CD4-positive, CD25-positive, alpha-beta regulatory T cell (primary cell): ENCODE measurements around the gene KSR1. TPM values are rescaled to one million over a fixed set of nuclear protein-coding genes. Genes with fewer than 3 reads are reported as not detected.

Experiments used
- ATAC-seq, 2 donors: fragments of 150-1000 bp; cut with Tn5 transposase; one replicate each; pipeline ENCODE4 v1.10.0; 2021; ENCODE audit warnings: low read depth in 2 of 2, moderate number of reproducible peaks in 2 of 2, moderate library complexity in 1 of 2
- DNase-seq, 3 donors: peaks; one replicate each; pipeline versions ENCODE4 v3.0.0 to v3.0.0-alpha.2; 2012 to 2022; ENCODE audit warnings: mixed read lengths in 1 of 3
- H3K27ac ChIP-seq: one replicate; pipeline ENCODE4 v1.7.0; 2013; ENCODE audit warnings: mild to moderate bottlenecking, low read length; ENCODE audit not compliant: insufficient read depth, poor library complexity, severe bottlenecking
- H3K27me3 ChIP-seq: one replicate; pipeline ENCODE4 v1.7.0; 2013; ENCODE audit warnings: low read length; ENCODE audit not compliant: control insufficient read depth, insufficient read depth
- H3K36me3 ChIP-seq: one replicate; pipeline ENCODE4 v1.7.0; 2013; ENCODE audit warnings: mild to moderate bottlenecking, low read length, moderate library complexity; ENCODE audit not compliant: control insufficient read depth, insufficient read depth
- H3K4me1 ChIP-seq: 2 replicates; pipeline ENCODE4 v1.7.0; 2013; ENCODE audit warnings: mild to moderate bottlenecking, low read length; ENCODE audit not compliant: insufficient read depth, control insufficient read depth, poor library complexity, severe bottlenecking
- H3K4me3 ChIP-seq: one replicate; pipeline ENCODE4 v1.7.0; 2013; ENCODE audit warnings: low read depth, mild to moderate bottlenecking, low read length, moderate library complexity
- H3K9me3 ChIP-seq, 2 experiments: 1 replicate in 1 of 2; 2 replicates in 1 of 2; pipeline ENCODE4 v1.7.0; 2013; ENCODE audit warnings: low read length in 2 of 2, mild to moderate bottlenecking in 1 of 2, moderate library complexity in 1 of 2; ENCODE audit not compliant: control insufficient read depth in 2 of 2
- H3K27ac Mint-ChIP-seq, 3 donors: one replicate each; pipeline ENCODE4 v1.8.0; 2020 to 2022; ENCODE audit warnings: mild to moderate bottlenecking in 3 of 3, mixed read lengths in 3 of 3, moderate library complexity in 2 of 3
- H3K27me3 Mint-ChIP-seq: one replicate; pipeline ENCODE4 v1.8.0; 2022; ENCODE audit warnings: mild to moderate bottlenecking, mixed read lengths
- H3K36me3 Mint-ChIP-seq: one replicate; pipeline ENCODE4 v1.8.0; 2020; ENCODE audit warnings: mixed read lengths
- H3K4me1 Mint-ChIP-seq, 4 donors: one replicate each; pipeline ENCODE4 v1.8.0; 2020 to 2022; ENCODE audit warnings: mixed read lengths in 4 of 4, mild to moderate bottlenecking in 1 of 4
- H3K4me3 Mint-ChIP-seq, 4 donors: one replicate each; pipeline ENCODE4 v1.8.0; 2020 to 2022; ENCODE audit warnings: mild to moderate bottlenecking in 4 of 4, mixed read lengths in 4 of 4, moderate library complexity in 3 of 4
- H3K9me3 Mint-ChIP-seq, 7 donors: one replicate each; pipeline ENCODE4 v1.8.0; 2020 to 2022; ENCODE audit warnings: mixed read lengths in 7 of 7, mild to moderate bottlenecking in 3 of 7, moderate library complexity in 2 of 7
- polyA plus RNA-seq, 4 donors: library from polyadenylated mRNA; unstranded; fragments of 300-500 nt; fragmentation: Illumina TruSeq; gene quantifications; one replicate each; pipeline ENCODE4 v1.2.3, GENCODE V29; 2021
- total RNA-seq: library from RNA; stranded (reverse); gene quantifications from one replicate; pipeline ENCODE4 v1.2.3, GENCODE V29; 2022

Gene KSR1
- total and polyA plus RNA-seq, 5 donors from 2014 or later, result 1.2 to 69.5 (median 1.7) TPM

GRCh38 chr17:27414694-27415093 is 41.6 kb upstream of the KSR1 start:
- Histone ChIP-seq H3K4me3 (no peak overlapping the region), H3K9me3 (no peaks in the 10 kb centered on the region), H3K4me1 (no peaks in the 10 kb centered on the region), H3K27me3 (no peaks in the 10 kb centered on the region), H3K27ac (no peak overlapping the region), H3K36me3 (no peaks in the 10 kb centered on the region)
- Mint-ChIP-seq H3K27me3 (no peaks in the 10 kb centered on the region), H3K4me1 (no peaks in the 10 kb centered on the region), H3K36me3 (no peaks in the 10 kb centered on the region), H3K27ac (no peak overlapping the region), H3K4me3 (no peak overlapping the region), H3K9me3 (no peaks in the 10 kb centered on the region)
- ATAC-seq, result no peak
- no peak for DNase-seq

GRCh38 chr17:27415120-27415795 is 41.0 kb upstream of the KSR1 start:
- Mint-ChIP-seq H3K4me1 (no peaks in the 10 kb centered on the region), H3K27ac (no peak overlapping the region), H3K9me3 (no peaks in the 10 kb centered on the region), H3K36me3 (no peaks in the 10 kb centered on the region), H3K4me3 (no peak overlapping the region), H3K27me3 (no peaks in the 10 kb centered on the region)
- Histone ChIP-seq H3K4me3 (no peak overlapping the region), H3K36me3 (no peaks in the 10 kb centered on the region), H3K4me1 (no peaks in the 10 kb centered on the region), H3K27ac (no peak overlapping the region), H3K27me3 (no peaks in the 10 kb centered on the region), H3K9me3 (no peaks in the 10 kb centered on the region)
- peak in 1 of 3 donors; percentile 15 for DNase-seq
- ATAC-seq, result no peak

GRCh38 chr17:27417596-27418365 is 38.5 kb upstream of the KSR1 start:
- ATAC-seq, result no peak
- Histone ChIP-seq H3K4me1 (no peaks in the 10 kb centered on the region), H3K9me3 (no peaks in the 10 kb centered on the region), H3K27ac (no peak overlapping the region), H3K27me3 (no peaks in the 10 kb centered on the region), H3K4me3 (no peak overlapping the region), H3K36me3 (no peaks in the 10 kb centered on the region)
- DNase-seq, result no peak
- Mint-ChIP-seq H3K36me3 (no peaks in the 10 kb centered on the region), H3K4me1 (no peaks in the 10 kb centered on the region), H3K27ac (no peak overlapping the region), H3K4me3 (no peak overlapping the region), H3K27me3 (no peaks in the 10 kb centered on the region), H3K9me3 (no peaks in the 10 kb centered on the region)

- no peaks in the 10 kb centered on the region for H3K27me3 Mint-ChIP-seq
- Histone ChIP-seq H3K9me3 (no peaks in the 10 kb centered on the region), H3K4me1 (no peaks in the 10 kb centered on the region), H3K27ac (no peak overlapping the region), H3K27me3 (no peaks in the 10 kb centered on the region), H3K4me3 (no peak overlapping the region), H3K36me3 (no peaks in the 10 kb centered on the region)
- DNase-seq (no peak), ATAC-seq (no peak)
- H3K4me1 Mint-ChIP-seq, result no peaks in the 10 kb centered on the region
- no peak overlapping the region for H3K4me3 Mint-ChIP-seq
- no peaks in the 10 kb centered on the region for H3K9me3 Mint-ChIP-seq
- H3K27ac Mint-ChIP-seq, result no peak overlapping the region
- H3K36me3 Mint-ChIP-seq, result no peaks in the 10 kb centered on the region
Observed at GRCh38 chr17:27418366-27418615, 38.0 kb upstream of the KSR1 start.

- Histone ChIP-seq H3K4me3 (no peak overlapping the region), H3K36me3 (no peaks in the 10 kb centered on the region), H3K4me1 (no peaks in the 10 kb centered on the region), H3K9me3 (no peaks in the 10 kb centered on the region), H3K27me3 (no peaks in the 10 kb centered on the region), H3K27ac (no peak overlapping the region)
- no peak overlapping the region for H3K4me3 Mint-ChIP-seq
- no peak overlapping the region for H3K27ac Mint-ChIP-seq
- DNase-seq (no peak), ATAC-seq (no peak)
- no peaks in the 10 kb centered on the region for H3K9me3 Mint-ChIP-seq
- H3K4me1 Mint-ChIP-seq, result no peaks in the 10 kb centered on the region
- H3K36me3 Mint-ChIP-seq, result no peaks in the 10 kb centered on the region
- H3K27me3 Mint-ChIP-seq, result no peaks in the 10 kb centered on the region
Observed at GRCh38 chr17:27419156-27419555, 37.1 kb upstream of the KSR1 start.

GRCh38 chr17:27420211-27420950 is 35.9 kb upstream of the KSR1 start:
- H3K27ac ChIP-seq, result no peak overlapping the region
- Mint-ChIP-seq H3K36me3 (no peaks in the 10 kb centered on the region), H3K27me3 (no peaks in the 10 kb centered on the region), H3K9me3 (no peaks in the 10 kb centered on the region), H3K27ac (peak overlapping the region in 1 of 3 donors; percentile 63), H3K4me3 (no peak overlapping the region), H3K4me1 (no peaks in the 10 kb centered on the region)
- H3K9me3 ChIP-seq, result no peaks in the 10 kb centered on the region
- H3K36me3 ChIP-seq, result no peaks in the 10 kb centered on the region
- no peaks in the 10 kb centered on the region for H3K4me1 ChIP-seq
- no peak overlapping the region for H3K4me3 ChIP-seq
- no peaks in the 10 kb centered on the region for H3K27me3 ChIP-seq
- DNase-seq (no peak), ATAC-seq (no peak)

GRCh38 chr17:27421111-27421510 is 35.1 kb upstream of the KSR1 start:
- no peaks in the 10 kb centered on the region for H3K4me1 Mint-ChIP-seq
- no peak overlapping the region for H3K4me3 Mint-ChIP-seq
- Histone ChIP-seq H3K27ac (no peak overlapping the region), H3K27me3 (no peaks in the 10 kb centered on the region), H3K4me3 (no peak overlapping the region), H3K4me1 (no peaks in the 10 kb centered on the region), H3K9me3 (no peaks in the 10 kb centered on the region), H3K36me3 (no peaks in the 10 kb centered on the region)
- ATAC-seq (no peak), DNase-seq (no peak)
- H3K9me3 Mint-ChIP-seq, result no peaks in the 10 kb centered on the region
- no peaks in the 10 kb centered on the region for H3K36me3 Mint-ChIP-seq
- H3K27me3 Mint-ChIP-seq, result no peaks in the 10 kb centered on the region
- H3K27ac Mint-ChIP-seq, result no peak overlapping the region
